Endothelial cell of umbilical vein (primary cell): Measurements from ENCODE around the gene TDRKH. TPM values are rescaled to one million over a fixed set of nuclear protein-coding genes. Genes with fewer than 3 reads are reported as not detected.

ENCODE experiments used
- BruUV-seq: library from RNA; stranded (reverse); fragments of 400-500 nt; replicated peaks from 2 replicates; lab custom pipeline; 2021; lab: Mats Ljungman, UMichigan
- CTCF ChIA-PET: fragments of 300-600, 350-600 bp; sonication (Branson Sonifier 250); formaldehyde crosslinking; loops from one replicate; lab custom pipeline; 2021; ENCODE audit warnings: antibody characterized with exemption, inconsistent platforms; lab: Charles Lee
- POLR2A ChIA-PET: fragments of 300-600, 350-600 bp; sonication (Branson Sonifier 250); formaldehyde crosslinking; loops from one replicate; lab custom pipeline; 2021; ENCODE audit warnings: antibody characterized with exemption, inconsistent platforms; lab: Charles Lee
- DNase-seq: peaks from one replicate; pipeline ENCODE4 v3.0.0-alpha.2; 2011; ENCODE audit warnings: low read depth, low spot score
- FAIRE-seq: peaks from 2 replicates; lab custom pipeline; 2011; peaks lifted over from hg19 to GRCh38; lab: Jason Lieb, UNC
- H2AFZ ChIP-seq: 2 replicates; pipeline ENCODE4 v1.6.0; 2012; ENCODE audit warnings: low read depth, low read length, control low read depth, inconsistent platforms
- H3K27ac ChIP-seq: 2 replicates; pipeline ENCODE4 v1.5.1; 2011; ENCODE audit warnings: low read depth, mild to moderate bottlenecking, control low read depth, low read length, moderate library complexity; ENCODE audit not compliant: insufficient read depth
- H3K27me3 ChIP-seq, 2 experiments: 2 replicates each; pipeline versions ENCODE4 v1.6.0 to v1.6.1; 2011; ENCODE audit warnings: low read length in 2 of 2, mixed read lengths in 1 of 2; ENCODE audit not compliant: control insufficient read depth in 2 of 2, insufficient read depth in 2 of 2
- H3K36me3 ChIP-seq, 2 experiments: 2 replicates in 1 of 2; 3 replicates in 1 of 2; pipeline ENCODE4 v1.5.1; 2011; ENCODE audit warnings: low read length in 2 of 2, mild to moderate bottlenecking in 1 of 2, moderate library complexity in 1 of 2; ENCODE audit not compliant: control insufficient read depth in 2 of 2, insufficient read depth in 2 of 2; ENCODE audit errors: extremely low read depth in 1 of 2
- H3K4me1 ChIP-seq: 3 replicates; pipeline ENCODE4 v1.5.1; 2011; ENCODE audit warnings: mild to moderate bottlenecking, low read length; ENCODE audit not compliant: control insufficient read depth, insufficient read depth; ENCODE audit errors: extremely low read depth
- H3K4me2 ChIP-seq: 2 replicates; pipeline ENCODE4 v1.6.1; 2011; ENCODE audit warnings: low read length, control low read depth, mixed read lengths; ENCODE audit not compliant: insufficient read depth
- H3K4me3 ChIP-seq, 3 experiments: fragments of 200-600 bp in 1 of 3; sonication (generic), shearing (Covaris generic) in 1 of 3; replicated peaks in 1 of 3; 2 replicates each; pipeline ENCODE4 v1.5.1; 2011 to 2016; ENCODE audit warnings: control low read depth in 3 of 3, low read length in 3 of 3, mild to moderate bottlenecking in 2 of 3, inconsistent platforms in 1 of 3, low read depth in 1 of 3, moderate library complexity in 1 of 3; ENCODE audit not compliant: insufficient read depth in 1 of 3
- H3K79me2 ChIP-seq: 2 replicates; pipeline ENCODE4 v1.6.0; 2012; ENCODE audit warnings: low read length, inconsistent platforms; ENCODE audit not compliant: control insufficient read depth, insufficient read depth
- H3K9ac ChIP-seq: replicated peaks from 2 replicates; pipeline ENCODE3; 2011; ENCODE audit warnings: low read length, control low read depth; ENCODE audit not compliant: insufficient read depth; ENCODE audit errors: extremely low read depth
- H3K9me1 ChIP-seq: replicated peaks from 3 replicates; pipeline ENCODE4 v1.6.0; 2011; ENCODE audit warnings: mild to moderate bottlenecking, low read length; ENCODE audit not compliant: control insufficient read depth, insufficient read depth; ENCODE audit errors: extremely low read depth
- H3K9me3 ChIP-seq: replicated peaks from 2 replicates; pipeline ENCODE4 v1.5.1; 2012; ENCODE audit warnings: low read length, inconsistent platforms; ENCODE audit not compliant: control insufficient read depth, insufficient read depth
- H4K20me1 ChIP-seq: replicated peaks from 2 replicates; pipeline ENCODE3; 2011; ENCODE audit warnings: mild to moderate bottlenecking, low read length; ENCODE audit not compliant: control insufficient read depth, insufficient read depth; ENCODE audit errors: extremely low read depth
- EZH2 ChIP-seq: IDR thresholded peaks from 2 replicates; pipeline ENCODE4 v1.6.1; 2012; ENCODE audit warnings: borderline replicate concordance, low read depth, mild to moderate bottlenecking, moderate library complexity, low read length, inconsistent platforms; ENCODE audit not compliant: severe bottlenecking
- FOS ChIP-seq: IDR thresholded peaks from 2 replicates; pipeline ENCODE4 v1.6.1; 2011; ENCODE audit warnings: mild to moderate bottlenecking, low read length, moderate library complexity, borderline replicate concordance; ENCODE audit not compliant: insufficient read depth
- GATA2 ChIP-seq: IDR thresholded peaks from 2 replicates; pipeline ENCODE4 v1.7.0; 2011; ENCODE audit warnings: low read depth, mild to moderate bottlenecking, moderate library complexity, mixed read lengths, low read length; ENCODE audit not compliant: insufficient read length, insufficient read depth
- JUN ChIP-seq: IDR thresholded peaks from 2 replicates; pipeline ENCODE4 v1.6.1; 2011; ENCODE audit warnings: borderline replicate concordance, low read depth; ENCODE audit not compliant: insufficient read length, insufficient read depth
- MAX ChIP-seq: IDR thresholded peaks from 2 replicates; pipeline ENCODE4 v1.6.1; 2011; ENCODE audit not compliant: insufficient read depth, insufficient read length
- MYC ChIP-seq: IDR thresholded peaks from one replicate; pipeline ENCODE4 v1.6.1; 2011; ENCODE audit warnings: mild to moderate bottlenecking, low read depth, low read length
- POLR2A ChIP-seq: IDR thresholded peaks from 2 replicates; pipeline ENCODE4 v1.6.1; 2012; ENCODE audit warnings: low read depth, mild to moderate bottlenecking, control low read depth, low read length
- POLR2AphosphoS5 ChIP-seq: IDR thresholded peaks from 2 replicates; pipeline ENCODE4 v1.6.1; 2012; ENCODE audit warnings: low read depth, mild to moderate bottlenecking, control low read depth, low read length, moderate library complexity; ENCODE audit not compliant: insufficient read depth
- dilution Hi-C: fragments of 300-500 bp; cut with MboI; formaldehyde crosslinking; loops from one replicate; pipeline ENCODE4 v1.15.0; 2019; ENCODE audit warnings: low sequenced_read_pairs; ENCODE audit not compliant: extremely low pct_ligation_motif_present
- intact Hi-C: fragments of 100-400 bp; cut with micrococcal nuclease; formaldehyde crosslinking; loops from one replicate; pipeline ENCODE4 v1.10.0; 2022
- polyA plus RNA-seq, 4 experiments: library from polyadenylated mRNA; depleted of rRNA in 3 of 4; stranded (reverse) in 3 of 4; unstranded in 1 of 4; fragments of >200 nt; gene quantifications; 2 replicates each; pipeline versions ENCODE4 v1.2.1 to v1.2.3, GENCODE V29; 2011 to 2012; ENCODE audit warnings: missing spikeins in 1 of 4
- total RNA-seq: library from RNA; stranded (reverse); gene quantifications from 2 replicates; pipeline ENCODE4 v1.2.3, GENCODE V29; 2021
- TF ChIP-seq, protein P1 (sequence below), 2 donors: IDR thresholded peaks; 1 replicate in 1 of 2; 2 replicates in 1 of 2; pipeline ENCODE4 v1.5.1; 2011; ENCODE audit warnings: low read length in 2 of 2, mild to moderate bottlenecking in 2 of 2, moderate library complexity in 2 of 2, control low read depth in 1 of 2, inconsistent platforms in 1 of 2, low read depth in 1 of 2; ENCODE audit not compliant: insufficient read depth in 1 of 2; ENCODE audit errors: extremely low read depth in 1 of 2

The TDRKH gene
- total and polyA plus RNA-seq, 2 donors (not counting 3 experiments of a cell fraction or from before 2014, with no cell fraction given) = 3.9 to 9.6 TPM

- H3K9me1 ChIP-seq = no peaks in the 10 kb centered on the region
- no peak overlapping the region for H3K27ac ChIP-seq
- H3K36me3 ChIP-seq = no peaks in the 10 kb centered on the region
- H3K4me3 ChIP-seq = no peak overlapping the region
- H3K27me3 ChIP-seq = peaks cover 0 to 3% of the 10 kb centered on the region in 2 experiments
- H3K9ac ChIP-seq = no peak overlapping the region
- DNase-seq (no peak), FAIRE-seq (no peak)
- no peak overlapping the region for H2AFZ ChIP-seq
- H3K9me3 ChIP-seq = no peaks in the 10 kb centered on the region
- ChIA-PET CTCF (no interaction called here), POLR2A (no interaction called here)
- dilution Hi-C loops (no loop called here), intact Hi-C loops (no loop called here)
- no peak overlapping the region for H3K4me2 ChIP-seq
- peaks cover 11% of the 10 kb centered on the region for H3K4me1 ChIP-seq
- no peaks in the 10 kb centered on the region for H4K20me1 ChIP-seq
- no TSS peak for BruUV-seq
- TF ChIP-seq, protein P1, sequence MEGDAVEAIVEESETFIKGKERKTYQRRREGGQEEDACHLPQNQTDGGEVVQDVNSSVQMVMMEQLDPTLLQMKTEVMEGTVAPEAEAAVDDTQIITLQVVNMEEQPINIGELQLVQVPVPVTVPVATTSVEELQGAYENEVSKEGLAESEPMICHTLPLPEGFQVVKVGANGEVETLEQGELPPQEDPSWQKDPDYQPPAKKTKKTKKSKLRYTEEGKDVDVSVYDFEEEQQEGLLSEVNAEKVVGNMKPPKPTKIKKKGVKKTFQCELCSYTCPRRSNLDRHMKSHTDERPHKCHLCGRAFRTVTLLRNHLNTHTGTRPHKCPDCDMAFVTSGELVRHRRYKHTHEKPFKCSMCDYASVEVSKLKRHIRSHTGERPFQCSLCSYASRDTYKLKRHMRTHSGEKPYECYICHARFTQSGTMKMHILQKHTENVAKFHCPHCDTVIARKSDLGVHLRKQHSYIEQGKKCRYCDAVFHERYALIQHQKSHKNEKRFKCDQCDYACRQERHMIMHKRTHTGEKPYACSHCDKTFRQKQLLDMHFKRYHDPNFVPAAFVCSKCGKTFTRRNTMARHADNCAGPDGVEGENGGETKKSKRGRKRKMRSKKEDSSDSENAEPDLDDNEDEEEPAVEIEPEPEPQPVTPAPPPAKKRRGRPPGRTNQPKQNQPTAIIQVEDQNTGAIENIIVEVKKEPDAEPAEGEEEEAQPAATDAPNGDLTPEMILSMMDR (IDR thresholded peaks at IDR 0.05; ENCODE audit: extremely low read depth in 1 of 2, insufficient read depth in 1 of 2, low read depth in 1 of 2, low read length in 2 of 2) = no peak
- TF ChIP-seq POLR2AphosphoS5 (no peak), POLR2A (no peak), FOS (no peak), MYC (no peak), JUN (no peak), EZH2 (no peak), MAX (no peak), GATA2 (no peak)
- H3K79me2 ChIP-seq = no peaks in the 10 kb centered on the region
These were observed 34.9 kb upstream of the TDRKH start for GRCh38 chr1:151825204-151825603.
